NCI-H2107 treated with DMSO at 0.1 percent for 48 hours (cell line): ENCODE measurements around the gene TSC22D4.
"Not testable (repeated sequence)": the region's sequence is repeated elsewhere in the genome, so short reads cannot be mapped to it uniquely, and the experiment has no call there.

Source experiments
- DNase-seq: peaks from one replicate; lab custom pipeline; 2025; ENCODE audit not compliant: unreplicated experiment; lab: John Stamatoyannopoulos, UW

TSC22D4 gene

DNA sequence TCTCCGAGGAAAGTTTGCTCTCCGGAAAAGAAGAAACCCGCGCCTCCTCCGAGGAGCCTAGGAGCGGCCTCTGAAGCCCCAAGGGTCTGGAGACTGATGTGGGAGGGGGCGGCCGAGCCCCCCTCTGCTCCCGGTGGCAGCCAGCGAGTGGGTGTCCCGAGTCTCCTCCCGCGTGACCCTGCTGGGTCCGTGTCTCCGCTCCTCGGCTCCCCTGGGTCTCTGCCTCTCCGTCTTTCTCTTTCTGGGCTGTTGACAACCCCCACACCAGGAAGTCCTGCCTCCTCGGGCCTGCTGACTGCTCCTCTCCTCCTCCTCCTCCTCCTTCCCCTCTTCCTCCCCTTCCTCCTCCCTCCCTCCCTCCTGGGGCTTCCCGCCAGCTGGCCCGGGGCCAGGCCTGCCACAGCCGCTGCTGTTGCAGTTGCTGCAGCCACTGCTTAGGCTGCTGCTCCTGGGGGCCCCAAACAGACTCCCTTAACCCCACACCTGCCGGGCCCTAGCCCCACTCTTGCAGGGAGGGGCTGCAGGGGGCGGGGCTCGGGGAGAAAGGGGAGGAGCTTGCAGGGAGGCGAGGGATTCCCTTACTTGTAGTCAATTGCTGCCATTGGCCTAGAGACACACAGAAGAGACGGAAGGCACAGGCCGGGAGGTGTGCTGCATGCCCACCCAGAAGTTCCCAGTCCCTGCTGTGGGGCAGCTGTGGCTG lies at the start of gene TSC22D4:
Gene TSC22D4, minus strand, starts transcription at position 257 of the 703 bp plus-strand sequence. CDS start 1,176 bp downstream, outside the sequence.
- DNase-seq = peak; percentile 83

- DNase-seq = not testable (repeated sequence)
Observed at GRCh38 chr7:100528108-100528866, 49.3 kb upstream of the TSC22D4 start.

DNA sequence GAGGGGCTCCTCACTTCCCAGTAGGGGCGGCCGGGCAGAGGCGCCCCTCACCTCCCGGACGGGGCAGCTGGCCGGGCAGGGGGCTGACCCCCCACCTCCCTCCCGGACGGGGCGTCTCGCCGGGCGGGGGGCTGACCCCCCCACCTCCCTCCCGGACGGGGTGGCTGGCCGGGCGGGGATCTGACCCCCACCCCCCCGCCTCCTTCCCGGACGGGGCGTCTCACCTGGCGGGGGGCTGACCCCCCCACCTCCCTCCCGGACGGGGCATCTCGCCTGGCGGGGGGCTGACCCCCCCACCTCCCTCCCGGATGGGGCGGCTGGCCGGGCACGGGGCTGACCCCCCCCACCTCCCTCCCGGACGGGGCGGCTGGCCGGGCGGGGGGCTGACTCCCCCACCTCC lies 44.2 kb upstream of the TSC22D4 start:
- not testable (repeated sequence) for DNase-seq

- DNase-seq = not testable (repeated sequence)
Observed at GRCh38 chr7:100521909-100522593, 43.0 kb upstream of the TSC22D4 start.

DNA sequence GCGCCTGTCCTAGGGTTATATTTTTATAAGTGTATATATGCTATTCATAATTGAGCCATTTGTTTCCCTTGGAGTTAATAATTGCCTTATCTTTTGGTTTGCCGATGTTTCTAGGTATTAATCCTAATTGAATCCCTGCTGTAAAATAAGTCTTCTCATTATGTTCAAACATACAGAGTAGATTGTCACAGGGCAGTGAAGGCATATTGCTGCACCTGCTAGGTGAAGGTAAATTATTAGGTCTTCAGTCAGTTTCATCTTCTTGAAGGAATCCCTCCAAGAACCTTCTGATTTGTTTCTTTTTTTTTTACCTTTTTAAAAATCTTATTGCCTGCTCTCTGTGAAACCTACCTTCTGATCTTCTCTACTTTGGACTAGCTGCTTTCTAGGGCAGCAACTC lies 42.1 kb upstream of the TSC22D4 start:
- DNase-seq = no peak

DNA sequence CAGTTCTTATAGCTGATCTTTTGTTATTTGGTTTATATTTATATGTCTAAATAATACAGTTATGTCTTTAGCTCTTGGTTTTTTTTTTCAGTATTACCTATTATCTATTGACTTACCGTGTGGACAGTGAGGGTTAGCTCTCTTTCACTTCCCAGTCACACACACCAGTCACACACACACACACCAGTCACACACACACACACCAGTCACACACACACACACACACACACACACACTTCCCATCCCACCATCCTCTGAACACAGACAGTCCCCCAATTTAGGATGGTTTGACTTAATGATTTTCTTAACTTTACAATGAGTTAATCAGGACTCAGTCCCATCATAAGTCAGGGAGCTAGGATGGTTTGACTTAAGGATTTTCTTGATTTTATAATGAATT lies 41.1 kb upstream of the TSC22D4 start:
- DNase-seq = no peak

- no peak for DNase-seq
Observed at GRCh38 chr7:100519580-100519979, 40.6 kb upstream of the TSC22D4 start.

DNA sequence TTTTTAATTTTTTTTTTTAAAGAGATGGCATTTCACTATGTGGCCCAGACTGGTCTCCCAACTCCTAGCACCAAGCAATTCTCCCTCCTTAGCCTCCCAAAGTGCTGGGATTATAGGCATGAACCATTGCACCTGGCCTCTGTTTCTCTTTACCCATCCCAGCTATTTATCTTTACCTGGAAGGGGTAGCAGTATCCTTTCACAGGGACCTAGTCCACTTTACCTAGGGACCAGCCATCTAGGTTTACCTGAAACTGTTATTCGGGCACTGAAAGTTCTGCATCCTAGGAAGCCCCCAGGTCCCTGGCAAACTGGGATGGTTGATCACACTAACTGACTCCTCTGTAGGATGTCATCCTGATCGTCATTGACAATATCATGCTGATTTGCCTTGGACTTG lies 38.3 kb upstream of the TSC22D4 start:
- no peak for DNase-seq

GRCh38 chr7:100516135-100516812 lies 37.3 kb upstream of the TSC22D4 start:
- no peak for DNase-seq

GRCh38 chr7:100515072-100515532 lies 36.1 kb upstream of the TSC22D4 start:
- no peak for DNase-seq

DNA sequence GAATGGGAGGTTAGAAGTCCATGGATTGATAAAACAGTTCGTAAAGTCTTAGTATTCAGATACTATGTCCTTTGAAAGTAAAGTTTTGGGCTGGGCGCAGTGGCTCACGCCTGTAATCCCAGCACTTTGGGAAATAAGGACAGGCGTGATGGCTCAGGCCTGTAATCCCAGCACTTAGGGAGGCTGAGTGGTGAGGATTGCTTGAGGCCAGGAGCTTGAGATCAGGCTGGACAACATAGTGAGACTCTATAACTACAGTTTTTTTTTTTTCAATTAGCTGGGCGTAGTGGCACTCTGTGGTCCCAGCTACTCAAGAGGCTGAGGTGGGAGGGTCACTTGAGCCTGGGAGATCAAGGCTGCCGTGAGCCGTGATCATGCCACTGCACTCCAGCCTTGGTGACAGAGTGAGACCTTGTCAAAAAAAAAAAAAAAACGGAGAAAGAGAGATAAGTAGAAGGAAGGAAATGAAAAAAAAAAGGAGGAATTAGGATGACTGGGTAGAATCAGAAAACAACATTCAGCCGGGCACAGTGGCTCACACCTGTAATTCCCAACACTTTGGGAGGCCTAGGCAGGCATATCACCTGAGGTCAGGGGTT lies 34.3 kb upstream of the TSC22D4 start:
- DNase-seq = no peak

DNA sequence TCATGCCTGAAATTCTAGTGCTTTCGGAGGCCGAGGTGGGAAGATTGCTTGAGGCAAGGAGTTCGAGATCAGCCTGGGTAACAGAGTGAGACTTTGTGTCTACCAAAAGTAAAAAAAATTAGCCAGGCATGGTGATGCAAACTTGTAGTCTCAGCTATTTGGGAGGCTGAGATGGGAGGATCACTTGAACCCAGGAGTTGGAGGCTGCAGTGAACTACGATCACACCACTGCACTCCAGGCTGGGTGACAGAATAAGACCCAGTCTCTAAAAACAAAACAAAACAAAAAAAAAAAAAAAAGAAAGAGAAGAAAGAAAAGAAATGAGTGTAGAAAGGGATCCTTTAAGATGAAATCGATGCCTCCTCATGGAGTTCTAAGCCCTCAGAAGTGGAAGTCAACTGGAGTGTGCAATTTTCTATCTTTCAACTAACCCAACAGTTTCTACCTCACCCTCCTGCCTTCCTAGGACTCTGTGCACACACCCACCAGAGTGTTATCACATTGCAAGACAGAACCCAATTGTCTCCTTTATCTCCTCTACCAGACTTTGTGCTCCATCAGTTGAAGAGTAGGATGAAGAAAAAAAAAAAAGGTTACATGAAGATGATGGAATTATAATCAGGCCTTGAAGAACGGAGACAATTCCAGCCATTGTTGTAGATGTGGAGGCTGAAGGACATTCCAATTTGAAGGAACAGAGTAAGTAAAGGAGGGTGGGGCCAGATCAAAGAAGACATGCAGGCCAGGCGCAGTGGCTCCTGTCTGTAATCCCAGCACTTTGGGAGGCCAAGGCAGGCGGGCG lies 31.6 kb upstream of the TSC22D4 start:
- DNase-seq = no peak

GRCh38 chr7:100509231-100509630 lies 30.2 kb upstream of the TSC22D4 start:
- DNase-seq = peak; percentile 35

GRCh38 chr7:100506356-100506923 lies 27.4 kb upstream of the TSC22D4 start:
- DNase-seq = no peak

DNA sequence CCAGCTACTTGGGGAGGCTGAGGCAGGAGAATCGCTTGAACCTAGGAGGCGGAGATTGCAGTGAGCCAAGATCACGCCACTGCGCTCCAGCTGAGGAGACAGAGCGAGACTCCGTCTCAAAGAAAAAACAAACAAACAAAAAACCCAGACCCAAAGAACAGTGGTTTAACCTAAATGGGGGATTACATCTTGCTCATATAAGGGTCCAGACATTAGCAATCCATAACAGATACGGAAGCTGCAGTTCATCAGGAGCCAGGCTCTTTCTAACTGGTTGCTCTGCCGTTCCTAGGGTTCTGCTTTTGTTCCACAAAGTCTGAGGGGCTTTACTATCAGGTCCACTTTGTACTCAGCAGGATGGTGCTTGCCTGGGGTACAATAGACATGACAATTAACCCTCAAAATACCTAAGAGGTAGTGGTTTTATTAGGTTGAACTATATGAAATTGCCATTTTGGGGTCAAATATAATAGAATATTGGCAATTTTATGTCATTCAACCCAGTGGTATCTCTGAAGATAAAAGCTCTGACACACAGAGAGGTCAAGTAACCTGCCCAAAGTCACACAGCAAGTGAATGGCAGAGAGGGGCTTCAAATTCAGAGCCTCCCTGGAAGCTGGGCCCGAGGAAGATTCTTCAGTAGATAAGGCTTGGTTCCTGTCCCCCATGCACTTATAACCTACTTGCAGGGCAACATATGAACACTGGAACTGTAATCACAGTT lies 26.0 kb upstream of the TSC22D4 start:
- no peak for DNase-seq

DNA sequence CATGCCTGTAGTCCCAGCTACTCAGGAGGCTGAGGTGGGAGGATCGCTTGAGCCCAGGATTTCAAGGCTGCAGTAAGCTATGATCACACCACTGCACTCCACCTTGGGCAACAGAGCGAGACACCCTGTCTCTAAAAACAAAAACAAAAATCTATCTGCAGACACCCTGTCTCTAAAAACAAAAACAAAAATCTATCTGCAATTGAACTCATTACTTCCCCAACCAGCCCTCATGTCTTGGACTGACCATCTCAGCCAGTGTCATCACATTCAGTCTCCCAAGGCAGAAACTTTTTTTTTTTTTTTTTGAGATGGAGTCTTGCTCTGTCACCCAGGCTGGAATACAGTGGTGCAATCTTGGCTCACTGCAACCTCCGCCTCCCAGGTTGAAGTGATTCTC lies 25.0 kb upstream of the TSC22D4 start:
- not testable (repeated sequence) for DNase-seq

- DNase-seq = not testable (repeated sequence)
Observed at GRCh38 chr7:100500743-100501142, 21.7 kb upstream of the TSC22D4 start.

GRCh38 chr7:100496509-100496908 lies 17.5 kb upstream of the TSC22D4 start:
- DNase-seq = no peak
